Adrenal gland (tissue), 5 donors: Measurements from ENCODE around the gene LARP1.

Experiments used
- CTCF ChIP-seq, 6 experiments: fragments of 450-650 bp in 4 of 6; fragments of 200-600 bp in 2 of 6; sonication (generic) in 1 of 6; IDR thresholded peaks; 1 replicate in 5 of 6; 2 replicates in 1 of 6; pipeline versions ENCODE4 v1.5.1 to v1.8.0; 2016 to 2021; ENCODE audit warnings: antibody characterized with exemption in 6 of 6, mild to moderate bottlenecking in 2 of 6, moderate library complexity in 1 of 6
- POLR2A ChIP-seq, 2 donors: fragments of 450-650 bp; IDR thresholded peaks; one replicate each; pipeline ENCODE4 v1.6.1; 2017; ENCODE audit warnings: antibody characterized with exemption in 2 of 2, mild to moderate bottlenecking in 2 of 2, moderate library complexity in 1 of 2
- donor health status: DM: no; HTN: no; CAD: no.

DNA sequence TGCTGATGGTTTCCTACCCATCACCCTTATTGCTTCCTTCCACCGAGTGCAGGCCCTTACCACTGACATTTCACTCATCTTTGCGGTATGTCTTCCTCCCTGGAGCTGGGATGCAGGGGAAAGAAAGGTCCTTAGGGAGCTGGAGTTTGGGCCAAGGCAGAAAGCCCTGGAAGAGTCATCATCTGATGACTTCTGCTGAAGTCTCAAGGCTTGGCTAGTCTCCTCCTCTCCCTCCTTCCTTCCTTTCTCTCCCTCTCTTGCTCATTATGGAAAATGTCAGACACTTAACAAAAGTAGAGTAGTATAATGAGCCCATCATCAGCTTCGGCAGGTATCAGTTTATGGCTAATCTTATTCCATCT is 40.0 kb downstream of the LARP1 start:
- TF ChIP-seq CTCF (IDR thresholded peaks at IDR 0.05): no peak
- TF ChIP-seq POLR2A (IDR thresholded peaks at IDR 0.05): no peak
